HCT116 (cell line): ENCODE measurements around the gene IDUA. TPM values are rescaled to one million over a fixed set of nuclear protein-coding genes. Genes with fewer than 3 reads are reported as not detected.

Experiments
- ATAC-seq: fragments of 200-7000 bp; cut with Tn5 transposase; 2 replicates; pipeline ENCODE4 v1.9.1; 2020; ENCODE audit warnings: mild to moderate bottlenecking, moderate library complexity
- BruUV-seq: library from RNA; stranded (reverse); fragments of 400-500 nt; replicated peaks from 2 replicates; lab custom pipeline; 2021; lab: Mats Ljungman, UMichigan
- CTCF ChIA-PET: fragments of 300-600 bp; sonication (Branson Sonifier 250); formaldehyde crosslinking; loops from one replicate; lab custom pipeline; 2021; ENCODE audit warnings: antibody characterized with exemption; lab: Charles Lee
- POLR2A ChIA-PET: fragments of 300-600, 350-600 bp; sonication (Branson Sonifier 250); formaldehyde crosslinking; loops from one replicate; lab custom pipeline; 2021; ENCODE audit warnings: antibody characterized with exemption; lab: Charles Lee
- RAD21 ChIA-PET, 2 experiments: fragments of 300-600 bp; sonication (Branson Sonifier 250); formaldehyde crosslinking; loops; one replicate each; lab custom pipeline; 2023; ENCODE audit warnings: low total read pairs in 2 of 2; ENCODE audit not compliant: uncharacterized antibody in 2 of 2, unreplicated experiment in 2 of 2, low non-redundant PET in 1 of 2; lab: Charles Lee
- DNase-seq: peaks from one replicate; pipeline ENCODE4 v3.0.0-alpha.2; 2010; ENCODE audit warnings: low read depth, low spot score
- H2AFZ ChIP-seq: fragments of 200-600 bp; shearing (Covaris generic), sonication (generic); 2 replicates; pipeline ENCODE4 v1.6.1; 2017; ENCODE audit warnings: low read depth, mixed run types, mixed read lengths, antibody characterized with exemption, low read length; ENCODE audit not compliant: poor library complexity, severe bottlenecking
- H3K27ac ChIP-seq: 2 replicates; pipeline ENCODE4 v1.5.1; 2012; ENCODE audit warnings: low read depth, low read length
- H3K27me3 ChIP-seq: fragments of 200-600 bp; sonication (generic); 2 replicates; pipeline ENCODE4 v1.6.1; 2016; ENCODE audit warnings: mixed run types, low read length, mixed read lengths; ENCODE audit not compliant: insufficient read depth
- H3K36me3 ChIP-seq, 2 experiments: fragments of 200-500 bp in 1 of 2; fragments of 200-600 bp in 1 of 2; sonication (Bioruptor generic) in 1 of 2; sonication (generic) in 1 of 2; 2 replicates each; pipeline versions ENCODE4 v1.5.1 to v1.6.1; 2014 to 2016; ENCODE audit warnings: low read length in 2 of 2, inconsistent platforms in 1 of 2, mixed read lengths in 1 of 2, mixed run types in 1 of 2; ENCODE audit not compliant: insufficient read depth in 2 of 2, control insufficient read depth in 1 of 2
- H3K4me1 ChIP-seq, 2 experiments: fragments of 200-600 bp in 1 of 2; sonication (generic) in 1 of 2; 2 replicates each; pipeline versions ENCODE4 v1.5.1 to v1.6.1; 2012 to 2017; ENCODE audit warnings: low read length in 2 of 2, inconsistent platforms in 1 of 2, mild to moderate bottlenecking in 1 of 2, mixed read lengths in 1 of 2, mixed run types in 1 of 2, moderate library complexity in 1 of 2; ENCODE audit not compliant: insufficient read depth in 2 of 2, control insufficient read depth in 1 of 2
- H3K4me2 ChIP-seq: fragments of 200-600 bp; sonication (generic); 2 replicates; pipeline ENCODE4 v1.6.1; 2017; ENCODE audit warnings: mixed run types, low read length, mixed read lengths
- H3K4me3 ChIP-seq, 2 experiments: fragments of 200-600 bp in 1 of 2; sonication (generic) in 1 of 2; replicated peaks in 1 of 2; 2 replicates each; pipeline ENCODE4 v1.5.1; 2011 to 2016; ENCODE audit warnings: low read length in 2 of 2, control low read depth in 1 of 2, low read depth in 1 of 2, mild to moderate bottlenecking in 1 of 2, mixed read lengths in 1 of 2, mixed run types in 1 of 2
- H3K79me2 ChIP-seq: fragments of 200-600 bp; sonication (generic); 2 replicates; pipeline ENCODE4 v1.6.1; 2017; ENCODE audit warnings: mild to moderate bottlenecking, mixed run types, low read length, moderate library complexity, mixed read lengths; ENCODE audit not compliant: insufficient read depth
- H3K9ac ChIP-seq: fragments of 200-600 bp; sonication (generic); 2 replicates; pipeline ENCODE4 v1.6.1; 2016; ENCODE audit warnings: low read length, mixed read lengths
- H3K9me2 ChIP-seq: fragments of 200-600 bp; sonication (generic), shearing (Covaris generic); 2 replicates; pipeline ENCODE4 v1.6.1; 2017; ENCODE audit warnings: mixed run types, mild to moderate bottlenecking, moderate library complexity; ENCODE audit not compliant: insufficient read depth
- H3K9me3 ChIP-seq, 2 experiments: fragments of 200-500 bp in 1 of 2; fragments of 200-600 bp in 1 of 2; sonication (Bioruptor generic) in 1 of 2; sonication (generic) in 1 of 2; 2 replicates each; pipeline ENCODE4 v1.6.1; 2014 to 2017; ENCODE audit warnings: low read length in 2 of 2, mixed read lengths in 2 of 2, inconsistent platforms in 1 of 2, low read depth in 1 of 2, mild to moderate bottlenecking in 1 of 2, mixed run types in 1 of 2, moderate library complexity in 1 of 2; ENCODE audit not compliant: control insufficient read depth in 1 of 2, insufficient read depth in 1 of 2
- H4K20me1 ChIP-seq: fragments of 200-600 bp; sonication (generic), shearing (Covaris generic); 2 replicates; pipeline ENCODE4 v1.6.1; 2017; ENCODE audit warnings: mixed run types, mild to moderate bottlenecking, moderate library complexity; ENCODE audit not compliant: insufficient read depth
- CBX3 ChIP-seq: IDR thresholded peaks from 2 replicates; pipeline ENCODE4 v1.6.1; 2012; ENCODE audit warnings: low read depth
- POLR2A ChIP-seq: IDR thresholded peaks from 2 replicates; pipeline ENCODE4 v1.7.0; 2011; ENCODE audit warnings: borderline replicate concordance; ENCODE audit not compliant: insufficient read depth, insufficient read length; ENCODE audit errors: extremely low read depth
- POLR2AphosphoS5 ChIP-seq: IDR thresholded peaks from 2 replicates; pipeline ENCODE4 v1.6.1; 2011; ENCODE audit warnings: mild to moderate bottlenecking, low read depth, low read length, moderate library complexity
- SP1 ChIP-seq: IDR thresholded peaks from 2 replicates; pipeline ENCODE4 v1.6.1; 2012; ENCODE audit warnings: low read depth
- ZFX ChIP-seq: fragments of 450-650 bp; IDR thresholded peaks from 2 replicates; pipeline ENCODE4 v1.6.1; 2017
- ZNF274 ChIP-seq: fragments of 200-500 bp; sonication (Bioruptor generic); IDR thresholded peaks from 2 replicates; pipeline ENCODE4 v1.6.1; 2014; ENCODE audit warnings: mild to moderate bottlenecking, low read depth, low read length, inconsistent platforms
- intact Hi-C: fragments of 100-400 bp; cut with micrococcal nuclease; formaldehyde crosslinking; loops from 2 replicates; pipeline ENCODE4 v1.10.0; 2022
- total RNA-seq: library from RNA; stranded (reverse); gene quantifications from one replicate; pipeline ENCODE4 v1.2.1, GENCODE V29; 2021; ENCODE audit not compliant: unreplicated experiment
- TF ChIP-seq, protein P1 (sequence below): IDR thresholded peaks from 2 replicates; pipeline ENCODE4 v1.6.1; 2012; ENCODE audit warnings: low read depth

IDUA gene
- total RNA-seq, 1 experiment from 2014 or later, result 28.2 TPM

DNA sequence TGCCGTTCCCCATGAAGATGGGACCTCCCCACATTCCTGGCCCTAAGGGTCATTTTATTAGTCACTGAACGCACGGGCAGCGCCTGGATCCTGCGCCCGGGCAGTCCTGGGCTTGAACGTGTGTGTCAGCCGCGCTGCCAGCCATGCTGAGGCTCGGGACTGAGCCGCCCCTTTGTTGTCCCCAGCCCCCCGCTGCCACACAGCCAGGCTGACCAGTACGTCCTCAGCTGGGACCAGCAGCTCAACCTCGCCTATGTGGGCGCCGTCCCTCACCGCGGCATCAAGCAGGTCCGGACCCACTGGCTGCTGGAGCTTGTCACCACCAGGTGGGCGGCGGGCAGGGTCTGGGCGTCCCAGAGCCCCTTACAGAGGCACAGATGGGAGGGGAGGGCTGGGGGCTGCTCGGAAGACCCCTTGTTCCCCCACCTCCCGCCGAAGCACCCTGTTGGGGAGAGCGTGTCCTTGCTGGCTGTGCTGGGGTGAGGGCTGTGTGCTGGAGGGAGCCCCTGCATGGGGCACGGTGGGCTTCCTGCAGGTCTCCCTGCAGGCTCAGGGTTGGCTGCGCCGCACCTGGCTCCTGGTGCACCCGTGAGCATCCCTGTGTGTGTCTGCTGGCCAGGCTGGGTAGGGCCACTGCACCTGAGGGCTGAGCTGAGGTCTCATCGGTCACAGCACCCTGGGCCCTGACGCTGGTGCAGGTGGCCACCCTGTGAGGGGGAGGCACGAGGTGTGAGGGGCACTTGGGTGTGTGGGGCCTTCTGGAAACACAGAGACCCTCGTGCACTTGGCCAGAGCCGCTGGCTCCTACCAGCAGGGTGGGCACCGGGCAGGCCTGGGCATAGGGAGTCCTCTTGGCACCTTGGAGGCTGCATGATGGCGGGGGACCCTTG is 1.0 kb downstream of the IDUA start:
- peak overlapping the region; percentile 96 for H3K4me2 ChIP-seq
- H2AFZ ChIP-seq, result no peak overlapping the region
- DNase-seq (no peak), ATAC-seq (no peak)
- no peaks in the 10 kb centered on the region for H3K27me3 ChIP-seq
- ChIA-PET CTCF (interaction anchor here (0.7 to 1.3 kb wide), 6 partner anchors 23 to 385 kb away, joined by 3 to 7 read pairs (median 3); partner anchors contain the start of genes FGFRL1, GAK and TMEM175), POLR2A (no interaction called here), RAD21 (interaction anchor here (0.6 to 1.0 kb wide), 4 partner anchors 25 to 245 kb away, joined by 3 to 4 read pairs (median 4); no protein-coding TSS in a partner anchor)
- H3K36me3 ChIP-seq, result no peaks in the 10 kb centered on the region
- H3K4me1 ChIP-seq, result peaks cover 17 to 47% of the 10 kb centered on the region in 2 experiments
- H3K9me3 ChIP-seq, result no peaks in the 10 kb centered on the region
- no peaks in the 10 kb centered on the region for H4K20me1 ChIP-seq
- intact Hi-C loops, result loop anchor here (2.0 to 10.0 kb wide), 3 partner anchors 15 to 383 kb away; partner anchors contain the start of gene DGKQ
- TSS peak; percentile 33 for BruUV-seq
- no peaks in the 10 kb centered on the region for H3K9me2 ChIP-seq
- H3K4me3 ChIP-seq, result peak overlapping the region; percentile 67 to 71
- H3K27ac ChIP-seq, result peak overlapping the region; percentile 88
- H3K79me2 ChIP-seq, result no peaks in the 10 kb centered on the region
- TF ChIP-seq ZFX (no peak), POLR2AphosphoS5 (no peak), SP1 (no peak), POLR2A (no peak), ZNF274 (no peak), CBX3 (no peak)
- TF ChIP-seq, protein P1, sequence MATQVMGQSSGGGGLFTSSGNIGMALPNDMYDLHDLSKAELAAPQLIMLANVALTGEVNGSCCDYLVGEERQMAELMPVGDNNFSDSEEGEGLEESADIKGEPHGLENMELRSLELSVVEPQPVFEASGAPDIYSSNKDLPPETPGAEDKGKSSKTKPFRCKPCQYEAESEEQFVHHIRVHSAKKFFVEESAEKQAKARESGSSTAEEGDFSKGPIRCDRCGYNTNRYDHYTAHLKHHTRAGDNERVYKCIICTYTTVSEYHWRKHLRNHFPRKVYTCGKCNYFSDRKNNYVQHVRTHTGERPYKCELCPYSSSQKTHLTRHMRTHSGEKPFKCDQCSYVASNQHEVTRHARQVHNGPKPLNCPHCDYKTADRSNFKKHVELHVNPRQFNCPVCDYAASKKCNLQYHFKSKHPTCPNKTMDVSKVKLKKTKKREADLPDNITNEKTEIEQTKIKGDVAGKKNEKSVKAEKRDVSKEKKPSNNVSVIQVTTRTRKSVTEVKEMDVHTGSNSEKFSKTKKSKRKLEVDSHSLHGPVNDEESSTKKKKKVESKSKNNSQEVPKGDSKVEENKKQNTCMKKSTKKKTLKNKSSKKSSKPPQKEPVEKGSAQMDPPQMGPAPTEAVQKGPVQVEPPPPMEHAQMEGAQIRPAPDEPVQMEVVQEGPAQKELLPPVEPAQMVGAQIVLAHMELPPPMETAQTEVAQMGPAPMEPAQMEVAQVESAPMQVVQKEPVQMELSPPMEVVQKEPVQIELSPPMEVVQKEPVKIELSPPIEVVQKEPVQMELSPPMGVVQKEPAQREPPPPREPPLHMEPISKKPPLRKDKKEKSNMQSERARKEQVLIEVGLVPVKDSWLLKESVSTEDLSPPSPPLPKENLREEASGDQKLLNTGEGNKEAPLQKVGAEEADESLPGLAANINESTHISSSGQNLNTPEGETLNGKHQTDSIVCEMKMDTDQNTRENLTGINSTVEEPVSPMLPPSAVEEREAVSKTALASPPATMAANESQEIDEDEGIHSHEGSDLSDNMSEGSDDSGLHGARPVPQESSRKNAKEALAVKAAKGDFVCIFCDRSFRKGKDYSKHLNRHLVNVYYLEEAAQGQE, result no peak
- H3K9ac ChIP-seq, result peak overlapping the region; percentile 70
